PFSK-1 (cell line): ENCODE measurements around the gene CDCP2.

Experiments
- FOXP2 ChIP-seq: optimal IDR thresholded peaks from 2 replicates; pipeline ENCODE3; 2011; ENCODE audit warnings: borderline replicate concordance, control low read depth, inconsistent platforms; ENCODE audit not compliant: insufficient read depth; ENCODE audit errors: extremely low read length, extremely low read depth
- POLR2AphosphoS5 ChIP-seq: IDR thresholded peaks from 2 replicates; pipeline ENCODE4 v1.6.1; 2012; ENCODE audit warnings: low read depth, mild to moderate bottlenecking, control low read depth, low read length, moderate library complexity
- SIN3A ChIP-seq: IDR thresholded peaks from 2 replicates; pipeline ENCODE4 v1.6.1; 2012; ENCODE audit warnings: mild to moderate bottlenecking, low read length, moderate library complexity, borderline replicate concordance; ENCODE audit not compliant: insufficient read depth
- TAF1 ChIP-seq: IDR thresholded peaks from 2 replicates; pipeline ENCODE4 v1.6.1; 2012; ENCODE audit warnings: low read length, control low read depth, borderline replicate concordance; ENCODE audit not compliant: insufficient read depth
- TF ChIP-seq, protein P1 (sequence below), 2 experiments: IDR thresholded peaks; 2 replicates each; pipeline versions ENCODE4 v1.6.1 to v1.8.0; 2011 to 2012; ENCODE audit warnings: low read depth in 2 of 2, low read length in 2 of 2, control low read depth in 1 of 2, inconsistent platforms in 1 of 2, mild to moderate bottlenecking in 1 of 2, moderate library complexity in 1 of 2; ENCODE audit not compliant: insufficient read depth in 1 of 2

Gene CDCP2

DNA sequence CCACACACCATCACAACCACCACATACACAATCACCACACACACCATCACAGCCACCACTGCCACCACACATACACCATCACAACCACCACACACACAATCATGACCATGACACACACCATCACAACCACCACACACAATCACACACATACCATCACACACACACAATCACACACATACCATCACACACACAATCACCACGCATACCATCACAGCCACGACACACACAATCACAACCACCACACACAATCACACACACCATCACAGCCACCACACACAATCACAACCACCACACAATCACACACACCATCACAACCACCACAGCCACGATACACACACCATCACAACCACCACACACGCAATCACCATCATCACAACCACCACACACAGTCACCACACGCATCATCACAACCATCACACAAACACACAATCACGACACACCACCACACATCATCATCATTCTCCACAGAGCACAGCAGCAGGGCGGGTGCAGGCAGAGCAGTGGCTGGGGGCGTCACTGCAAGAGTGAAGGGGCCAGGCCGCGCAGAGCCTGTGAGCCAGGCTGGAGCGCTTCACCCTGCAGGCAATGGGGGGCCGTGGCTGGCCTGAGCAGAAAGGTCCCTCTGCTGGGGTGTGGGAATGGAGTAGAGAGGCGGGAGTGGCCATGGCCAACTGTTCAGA lies 32.6 kb downstream of the CDCP2 start:
- TF ChIP-seq TAF1, result no peak
- TF ChIP-seq FOXP2, result no peak
- TF ChIP-seq, protein P1, sequence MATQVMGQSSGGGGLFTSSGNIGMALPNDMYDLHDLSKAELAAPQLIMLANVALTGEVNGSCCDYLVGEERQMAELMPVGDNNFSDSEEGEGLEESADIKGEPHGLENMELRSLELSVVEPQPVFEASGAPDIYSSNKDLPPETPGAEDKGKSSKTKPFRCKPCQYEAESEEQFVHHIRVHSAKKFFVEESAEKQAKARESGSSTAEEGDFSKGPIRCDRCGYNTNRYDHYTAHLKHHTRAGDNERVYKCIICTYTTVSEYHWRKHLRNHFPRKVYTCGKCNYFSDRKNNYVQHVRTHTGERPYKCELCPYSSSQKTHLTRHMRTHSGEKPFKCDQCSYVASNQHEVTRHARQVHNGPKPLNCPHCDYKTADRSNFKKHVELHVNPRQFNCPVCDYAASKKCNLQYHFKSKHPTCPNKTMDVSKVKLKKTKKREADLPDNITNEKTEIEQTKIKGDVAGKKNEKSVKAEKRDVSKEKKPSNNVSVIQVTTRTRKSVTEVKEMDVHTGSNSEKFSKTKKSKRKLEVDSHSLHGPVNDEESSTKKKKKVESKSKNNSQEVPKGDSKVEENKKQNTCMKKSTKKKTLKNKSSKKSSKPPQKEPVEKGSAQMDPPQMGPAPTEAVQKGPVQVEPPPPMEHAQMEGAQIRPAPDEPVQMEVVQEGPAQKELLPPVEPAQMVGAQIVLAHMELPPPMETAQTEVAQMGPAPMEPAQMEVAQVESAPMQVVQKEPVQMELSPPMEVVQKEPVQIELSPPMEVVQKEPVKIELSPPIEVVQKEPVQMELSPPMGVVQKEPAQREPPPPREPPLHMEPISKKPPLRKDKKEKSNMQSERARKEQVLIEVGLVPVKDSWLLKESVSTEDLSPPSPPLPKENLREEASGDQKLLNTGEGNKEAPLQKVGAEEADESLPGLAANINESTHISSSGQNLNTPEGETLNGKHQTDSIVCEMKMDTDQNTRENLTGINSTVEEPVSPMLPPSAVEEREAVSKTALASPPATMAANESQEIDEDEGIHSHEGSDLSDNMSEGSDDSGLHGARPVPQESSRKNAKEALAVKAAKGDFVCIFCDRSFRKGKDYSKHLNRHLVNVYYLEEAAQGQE (IDR thresholded peaks at IDR 0.05; ENCODE audit: insufficient read depth in 1 of 2, low read depth in 2 of 2, low read length in 2 of 2), result no peak
- TF ChIP-seq SIN3A, result no peak
- no peak for TF ChIP-seq POLR2AphosphoS5

DNA sequence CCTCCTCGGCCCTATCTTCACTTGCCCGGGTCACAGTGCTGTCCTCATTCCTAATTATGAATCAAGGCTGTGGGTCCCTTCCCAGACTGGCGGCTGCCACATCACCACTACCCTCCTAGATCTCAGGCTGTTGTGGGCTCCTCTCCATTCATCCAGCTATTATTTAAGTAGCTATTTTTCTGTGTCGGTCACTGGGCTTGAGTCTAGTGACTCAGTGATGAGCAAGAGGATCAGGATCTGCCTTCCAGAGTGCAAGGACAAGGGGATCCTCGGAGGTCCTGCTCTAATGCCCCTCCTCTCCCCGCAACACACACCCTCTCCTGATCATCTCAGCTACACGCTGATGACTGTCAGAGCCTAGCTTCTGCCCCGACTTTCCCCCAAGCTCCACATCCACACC lies 34.1 kb downstream of the CDCP2 start:
- no peak for TF ChIP-seq SIN3A
- no peak for TF ChIP-seq FOXP2
- no peak for TF ChIP-seq POLR2AphosphoS5
- no peak for TF ChIP-seq TAF1
- TF ChIP-seq, protein P1 (IDR thresholded peaks at IDR 0.05; ENCODE audit: insufficient read depth in 1 of 2, low read depth in 2 of 2, low read length in 2 of 2), result no peak

DNA sequence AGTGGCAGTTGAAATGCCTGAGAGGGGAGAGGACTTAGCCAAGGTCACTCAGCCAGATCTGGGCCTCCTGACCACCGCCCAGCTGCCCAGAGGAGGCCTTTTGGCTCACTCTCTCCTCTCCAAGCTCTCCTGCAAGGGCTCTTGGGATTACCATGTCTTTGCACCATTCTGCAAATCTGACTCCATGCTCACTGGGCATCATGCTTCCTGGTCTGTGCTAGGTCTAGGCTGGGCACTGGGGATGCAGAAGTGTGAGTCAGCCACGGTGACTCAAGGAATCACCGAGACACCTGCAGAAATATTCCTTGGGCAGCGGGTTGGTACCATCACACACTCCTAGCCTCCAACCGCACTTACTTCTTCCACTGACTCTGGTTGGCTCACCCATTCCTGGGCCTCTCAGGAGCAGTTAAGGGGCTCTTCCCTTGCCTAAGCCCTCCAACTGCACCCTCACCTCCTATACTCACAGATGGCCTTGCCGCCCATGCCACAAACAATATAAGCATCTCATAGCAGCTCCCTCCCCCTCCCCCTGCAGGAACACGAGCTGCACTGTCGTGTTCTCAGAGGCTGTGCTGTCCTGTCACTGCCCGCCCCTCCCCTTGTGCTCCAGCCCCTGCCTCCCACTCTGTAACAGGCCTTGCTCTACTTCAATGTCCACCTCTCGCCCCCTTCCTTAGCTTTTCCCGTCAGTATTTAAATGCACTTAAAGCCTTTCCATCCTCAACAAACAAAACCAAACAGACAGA lies 34.8 kb downstream of the CDCP2 start:
- TF ChIP-seq POLR2AphosphoS5, result no peak
- TF ChIP-seq SIN3A, result no peak
- TF ChIP-seq TAF1, result no peak
- TF ChIP-seq FOXP2, result no peak
- TF ChIP-seq, protein P1 (IDR thresholded peaks at IDR 0.05; ENCODE audit: insufficient read depth in 1 of 2, low read depth in 2 of 2, low read length in 2 of 2), result no peak

DNA sequence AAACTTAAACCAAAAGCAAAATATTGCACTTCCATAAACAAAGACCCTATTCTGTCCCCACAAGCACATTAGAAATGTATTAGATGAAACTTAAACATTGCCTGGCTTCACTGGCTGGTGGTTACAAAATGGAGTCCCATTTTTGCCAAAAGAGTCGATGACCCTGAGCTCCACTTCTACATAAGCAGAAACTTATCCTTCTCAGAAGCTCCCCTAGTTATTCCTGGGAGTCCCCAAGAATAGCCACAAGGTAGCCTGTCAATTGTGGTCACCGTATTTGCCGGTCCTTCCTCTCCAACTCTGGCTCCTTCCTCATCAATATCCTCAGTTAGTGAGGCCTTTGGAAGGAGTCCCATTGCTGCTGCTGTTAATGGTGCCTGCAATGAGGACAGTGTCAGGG lies 37.3 kb downstream of the CDCP2 start:
- TF ChIP-seq, protein P1 (IDR thresholded peaks at IDR 0.05; ENCODE audit: insufficient read depth in 1 of 2, low read depth in 2 of 2, low read length in 2 of 2), result no peak
- no peak for TF ChIP-seq FOXP2
- TF ChIP-seq TAF1, result no peak
- no peak for TF ChIP-seq SIN3A
- TF ChIP-seq POLR2AphosphoS5, result no peak
